Loucy (cell line): Measurements from ENCODE around the gene PKD1L1.

ENCODE experiments used
- EZH2phosphoT487 ChIP-seq: fragments of 200-600 bp; IDR thresholded peaks from 2 replicates; pipeline ENCODE4 v1.6.1; 2018; ENCODE audit warnings: antibody characterized with exemption, mild to moderate bottlenecking, moderate library complexity, borderline replicate concordance
- TF ChIP-seq, protein P1 (sequence below): fragments of 200-600 bp; sonication (generic); conservative IDR thresholded peaks from 2 replicates; pipeline ENCODE4 v1.5.1; 2014; ENCODE audit warnings: mild to moderate bottlenecking, antibody characterized with exemption, low read length

DNA sequence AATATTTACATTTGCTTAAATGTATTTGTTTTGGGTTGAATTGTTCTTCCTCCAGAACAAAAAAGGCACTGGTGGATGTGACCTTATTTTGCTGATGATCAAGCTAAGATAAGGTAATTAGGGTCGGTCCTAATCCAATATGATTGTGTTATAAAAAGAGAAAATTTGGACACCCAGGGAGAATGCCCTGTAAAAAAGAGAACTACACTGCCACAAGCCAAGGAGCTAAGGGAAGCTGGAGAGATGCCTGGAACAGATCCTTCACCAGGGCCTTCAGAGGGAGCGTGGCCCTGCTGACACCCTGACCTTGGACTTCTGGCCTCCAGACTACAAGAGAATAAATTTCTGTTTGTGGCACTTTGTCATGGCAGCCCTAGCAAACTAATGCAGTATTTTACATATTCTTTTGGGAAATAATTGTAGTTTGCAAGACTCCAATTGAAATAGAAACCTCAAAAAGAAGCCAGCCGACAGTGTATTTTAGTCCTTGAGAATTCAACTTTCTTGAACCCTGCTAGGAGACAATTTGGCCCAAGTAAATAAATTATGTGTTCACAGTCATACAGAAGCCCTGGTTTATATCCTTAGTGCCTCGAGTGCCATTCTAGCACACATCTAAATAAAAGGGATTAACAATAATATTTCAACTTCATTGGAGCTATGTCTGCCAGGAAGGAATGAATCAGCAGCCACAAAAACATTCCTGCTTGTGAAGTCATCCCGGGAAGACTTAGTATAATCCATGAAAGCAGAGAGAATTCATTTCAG is 164.6 kb downstream of the PKD1L1 start:
- TF ChIP-seq, protein P1, sequence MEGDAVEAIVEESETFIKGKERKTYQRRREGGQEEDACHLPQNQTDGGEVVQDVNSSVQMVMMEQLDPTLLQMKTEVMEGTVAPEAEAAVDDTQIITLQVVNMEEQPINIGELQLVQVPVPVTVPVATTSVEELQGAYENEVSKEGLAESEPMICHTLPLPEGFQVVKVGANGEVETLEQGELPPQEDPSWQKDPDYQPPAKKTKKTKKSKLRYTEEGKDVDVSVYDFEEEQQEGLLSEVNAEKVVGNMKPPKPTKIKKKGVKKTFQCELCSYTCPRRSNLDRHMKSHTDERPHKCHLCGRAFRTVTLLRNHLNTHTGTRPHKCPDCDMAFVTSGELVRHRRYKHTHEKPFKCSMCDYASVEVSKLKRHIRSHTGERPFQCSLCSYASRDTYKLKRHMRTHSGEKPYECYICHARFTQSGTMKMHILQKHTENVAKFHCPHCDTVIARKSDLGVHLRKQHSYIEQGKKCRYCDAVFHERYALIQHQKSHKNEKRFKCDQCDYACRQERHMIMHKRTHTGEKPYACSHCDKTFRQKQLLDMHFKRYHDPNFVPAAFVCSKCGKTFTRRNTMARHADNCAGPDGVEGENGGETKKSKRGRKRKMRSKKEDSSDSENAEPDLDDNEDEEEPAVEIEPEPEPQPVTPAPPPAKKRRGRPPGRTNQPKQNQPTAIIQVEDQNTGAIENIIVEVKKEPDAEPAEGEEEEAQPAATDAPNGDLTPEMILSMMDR, result no peak
- no peak for TF ChIP-seq EZH2phosphoT487
